Urinary bladder (tissue), 4 donors: Measurements from ENCODE around the gene ARHGEF10L. TPM values are rescaled to one million over a fixed set of nuclear protein-coding genes. Genes with fewer than 3 reads are reported as not detected.

Source experiments
- DNase-seq: peaks from one replicate; pipeline ENCODE4 v3.0.0-alpha.2; 2015; ENCODE audit errors: extremely low spot score
- H3K27ac ChIP-seq: one replicate; pipeline ENCODE4 v1.5.1; 2013; ENCODE audit warnings: low read depth, mild to moderate bottlenecking, moderate library complexity
- H3K36me3 ChIP-seq: one replicate; pipeline ENCODE4 v1.6.1; 2013; ENCODE audit warnings: mild to moderate bottlenecking, moderate library complexity; ENCODE audit not compliant: insufficient read depth
- H3K4me1 ChIP-seq: one replicate; pipeline ENCODE4 v1.6.1; 2013; ENCODE audit warnings: mild to moderate bottlenecking, moderate library complexity; ENCODE audit not compliant: insufficient read depth
- H3K4me3 ChIP-seq: one replicate; pipeline ENCODE4 v1.5.1; 2013; ENCODE audit warnings: low read depth, low read length
- WGBS: extraction: QIAGEN DNeasy Blood & Tissue Kit; methylation state at CpG from one replicate; pipeline ENCODE4 v1.1.7; 2013; 5-methylcytosine and 5-hydroxymethylcytosine counted together
- polyA plus RNA-seq: library from polyadenylated mRNA; stranded (reverse); fragments of 200-250 nt; gene quantifications from one replicate; pipeline ENCODE4 v1.2.3, GENCODE V29; 2013
- total RNA-seq: library from RNA; depleted of rRNA; stranded (reverse); fragments of >200 nt; gene quantifications from one replicate; pipeline ENCODE4 v1.2.3, GENCODE V29; 2014
- donor health status: healthy with polysubstance abuse.
- donor health status: healthy.

Gene ARHGEF10L
- total and polyA plus RNA-seq, 2 donors = 26.5 to 41.4 TPM

DNA sequence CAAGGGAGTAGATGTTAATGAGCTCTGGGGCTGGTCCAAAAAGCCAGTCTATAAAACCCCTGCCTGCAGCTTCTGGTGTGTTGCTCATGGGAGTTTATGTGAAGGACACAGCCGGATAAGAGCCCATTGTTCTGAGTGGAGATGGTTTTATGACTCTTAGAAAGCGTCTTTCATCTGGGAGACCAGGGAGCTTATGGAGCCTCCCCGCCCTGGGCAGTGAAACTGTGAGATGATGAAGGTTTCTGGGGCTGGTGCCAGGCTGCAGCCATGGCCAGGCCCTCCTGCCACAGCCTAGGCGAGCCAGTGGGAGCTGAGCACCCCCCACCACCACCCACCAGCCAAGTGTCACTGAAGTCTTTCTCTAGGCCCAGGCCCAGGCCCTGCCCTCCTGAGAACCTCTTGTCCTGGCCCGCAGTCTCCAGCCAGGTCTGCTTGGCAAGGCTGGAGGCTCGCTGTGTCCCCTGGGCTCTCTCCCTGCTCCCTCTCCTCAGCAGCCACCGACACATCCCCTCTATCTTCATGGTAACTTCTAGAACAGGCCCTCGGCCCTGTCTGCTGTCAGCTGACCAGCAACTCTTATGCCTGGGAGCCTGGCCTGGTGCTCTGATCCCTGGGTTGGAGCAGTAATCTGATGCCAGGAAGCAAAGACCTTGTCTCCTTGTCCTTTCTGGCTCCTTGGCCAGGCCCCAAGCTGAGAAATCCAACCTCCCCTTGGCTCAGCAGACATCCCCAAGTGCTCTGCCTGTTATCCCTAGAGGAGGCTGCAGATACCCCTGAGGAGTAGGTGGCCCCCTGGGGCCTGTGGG is 7.6 kb upstream of the ARHGEF10L start:
- Histone ChIP-seq H3K27ac (peak overlapping the region; percentile 68), H3K4me1 (peaks cover 2% of the 10 kb centered on the region), H3K36me3 (no peaks in the 10 kb centered on the region), H3K4me3 (no peak overlapping the region)
- whole genome bisulfite sequencing = 30% methylated on average over 8 of the region's 8 CpGs
- peak; percentile 81 for DNase-seq

GRCh38 chr1:17533201-17533600 is 6.3 kb upstream of the ARHGEF10L start:
- no peak for DNase-seq
- no peak overlapping the region for H3K4me3 ChIP-seq
- peaks cover 2% of the 10 kb centered on the region for H3K4me1 ChIP-seq
- WGBS = 95% methylated on average over 4 of the region's 4 CpGs
- H3K27ac ChIP-seq = no peak overlapping the region
- H3K36me3 ChIP-seq = no peaks in the 10 kb centered on the region

GRCh38 chr1:17535300-17535936 is 4.1 kb upstream of the ARHGEF10L start:
- Histone ChIP-seq H3K4me1 (peaks cover 3% of the 10 kb centered on the region), H3K4me3 (no peak overlapping the region), H3K27ac (no peak overlapping the region), H3K36me3 (no peaks in the 10 kb centered on the region)
- DNase-seq = no peak
- WGBS = 88% methylated on average over 8 of the region's 8 CpGs

DNA sequence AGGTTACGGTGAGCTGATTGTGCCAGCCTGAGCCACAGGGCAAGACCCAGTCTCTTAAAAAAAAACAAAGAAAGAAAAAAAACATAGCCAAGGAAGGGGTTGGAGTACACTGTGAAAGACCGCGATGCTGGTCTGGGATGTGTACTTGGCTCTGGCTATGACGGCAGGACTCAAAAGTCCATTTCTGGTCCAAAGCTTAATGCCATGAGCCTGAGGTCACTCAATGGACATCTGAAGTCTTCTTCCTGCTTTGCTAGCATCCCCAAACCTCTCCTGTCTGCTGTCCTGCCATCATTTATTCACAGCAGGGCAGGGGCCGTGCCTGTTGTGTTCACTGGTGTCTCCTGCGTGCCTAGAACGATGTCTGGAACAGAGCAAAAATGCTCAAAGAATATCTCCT is 1.5 kb upstream of the ARHGEF10L start:
- H3K4me3 ChIP-seq = no peak overlapping the region
- 49% methylated on average over 7 of the region's 7 CpGs for WGBS
- no peak for DNase-seq
- peak overlapping the region; percentile 64 for H3K27ac ChIP-seq
- peaks cover 3% of the 10 kb centered on the region for H3K4me1 ChIP-seq
- H3K36me3 ChIP-seq = no peaks in the 10 kb centered on the region

DNA sequence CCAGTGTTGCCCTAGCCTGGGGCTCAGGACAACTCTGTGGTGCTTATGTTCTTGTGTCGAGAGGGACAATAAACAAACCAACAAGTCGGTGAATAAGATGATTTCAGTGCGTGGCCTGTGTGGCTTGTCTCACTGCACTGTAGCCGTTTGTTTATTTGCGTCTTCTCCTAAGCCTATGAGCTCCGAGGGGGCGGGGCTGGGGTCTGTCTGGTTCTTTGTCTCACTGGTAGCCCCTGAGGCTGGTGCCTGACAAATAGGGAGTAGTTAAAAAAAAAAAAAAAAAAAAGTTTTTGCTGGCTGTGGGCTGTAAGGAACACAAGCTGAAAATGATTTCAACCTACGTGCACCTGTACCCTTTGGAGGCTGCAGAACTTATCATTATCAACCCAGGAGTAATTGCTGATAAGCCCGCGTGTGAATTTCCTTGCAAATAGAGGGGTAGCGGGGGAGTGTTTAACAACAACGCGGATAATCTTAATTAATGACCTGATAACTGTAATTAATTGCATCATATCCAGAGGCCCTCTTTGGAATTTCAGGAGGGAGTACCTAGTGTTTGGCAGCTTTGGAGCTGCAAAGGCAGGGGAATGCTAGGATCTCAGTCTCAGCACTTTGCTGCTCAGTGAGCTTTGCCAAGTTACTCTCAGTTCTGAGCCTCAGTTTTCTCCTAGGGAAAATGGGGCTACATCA is 925 bp upstream of the ARHGEF10L start:
- WGBS = 37% methylated on average over 13 of the region's 13 CpGs
- peak overlapping the region; percentile 33 for H3K27ac ChIP-seq
- H3K36me3 ChIP-seq = no peaks in the 10 kb centered on the region
- peaks cover 3% of the 10 kb centered on the region for H3K4me1 ChIP-seq
- DNase-seq = no peak
- H3K4me3 ChIP-seq = no peak overlapping the region

- Histone ChIP-seq H3K27ac (peak overlapping the region; percentile 33), H3K4me3 (peak overlapping the region; percentile 71), H3K36me3 (no peaks in the 10 kb centered on the region), H3K4me1 (peaks cover 3% of the 10 kb centered on the region)
- WGBS = 22% methylated on average over 20 of the region's 20 CpGs
- DNase-seq = no peak
These were observed 401 bp upstream of the ARHGEF10L start for GRCh38 chr1:17539118-17539476.

GRCh38 chr1:17540255-17541001 is 930 bp downstream of the ARHGEF10L start:
- Histone ChIP-seq H3K4me3 (peak overlapping the region; percentile 71), H3K27ac (peak overlapping the region; percentile 73), H3K4me1 (peaks cover 3% of the 10 kb centered on the region), H3K36me3 (no peaks in the 10 kb centered on the region)
- 8% methylated on average over 26 of the region's 26 CpGs for WGBS
- DNase-seq = no peak

DNA sequence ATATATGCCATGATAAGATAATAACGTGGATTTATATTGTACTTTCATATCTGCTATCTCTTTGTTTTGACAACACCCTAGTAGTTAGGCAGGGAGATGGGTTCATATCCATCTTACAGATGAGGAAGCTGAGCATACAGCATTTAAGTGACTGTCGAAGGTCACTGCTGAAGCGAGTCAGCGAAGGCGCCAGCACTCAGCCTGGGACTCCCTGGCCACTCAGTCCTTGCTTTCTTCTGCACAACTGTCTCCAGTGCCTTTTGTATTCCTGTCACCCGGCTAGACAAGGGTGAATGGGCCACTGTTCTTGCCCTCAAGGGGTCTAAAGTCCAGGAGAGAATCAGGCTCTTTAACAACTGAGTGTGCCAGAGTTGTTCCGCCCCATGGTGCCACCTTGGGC is 3.1 kb downstream of the ARHGEF10L start:
- WGBS = 81% methylated on average over 7 of the region's 7 CpGs
- peaks cover 3% of the 10 kb centered on the region for H3K4me1 ChIP-seq
- H3K27ac ChIP-seq = no peak overlapping the region
- H3K4me3 ChIP-seq = no peak overlapping the region
- no peak for DNase-seq
- H3K36me3 ChIP-seq = no peaks in the 10 kb centered on the region

GRCh38 chr1:17544776-17545350 is 5.4 kb downstream of the ARHGEF10L start:
- H3K4me3 ChIP-seq = no peak overlapping the region
- H3K36me3 ChIP-seq = no peaks in the 10 kb centered on the region
- no peak for DNase-seq
- 68% methylated on average over 6 of the region's 6 CpGs for WGBS
- no peaks in the 10 kb centered on the region for H3K4me1 ChIP-seq
- H3K27ac ChIP-seq = no peak overlapping the region

DNA sequence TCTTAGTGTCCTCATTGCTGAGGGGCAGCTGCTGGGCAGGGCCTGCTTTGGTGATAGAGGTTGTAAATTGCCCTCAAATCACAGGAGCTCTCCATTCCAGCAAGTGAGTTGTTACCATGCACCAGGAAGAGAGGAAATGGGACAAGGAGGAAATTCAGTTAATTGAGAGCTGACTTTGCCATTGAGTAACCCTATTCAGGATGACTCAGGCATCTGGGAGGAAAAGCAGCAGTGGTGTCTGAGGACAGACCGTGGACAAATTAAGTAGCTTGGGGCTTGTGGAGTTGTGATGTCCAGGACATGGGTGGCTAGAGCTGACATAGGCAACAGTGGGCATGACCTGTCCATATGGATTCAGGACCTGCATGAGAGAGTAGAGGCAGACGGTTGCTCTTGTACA is 5.9 kb downstream of the ARHGEF10L start:
- H3K27ac ChIP-seq = no peak overlapping the region
- H3K4me3 ChIP-seq = no peak overlapping the region
- no peak for DNase-seq
- H3K36me3 ChIP-seq = no peaks in the 10 kb centered on the region
- 58% methylated on average over 2 of the region's 2 CpGs for WGBS
- no peaks in the 10 kb centered on the region for H3K4me1 ChIP-seq

GRCh38 chr1:17546946-17547670 is 7.6 kb downstream of the ARHGEF10L start:
- no peak overlapping the region for H3K27ac ChIP-seq
- no peaks in the 10 kb centered on the region for H3K4me1 ChIP-seq
- H3K4me3 ChIP-seq = no peak overlapping the region
- WGBS = 86% methylated on average over 8 of the region's 8 CpGs
- H3K36me3 ChIP-seq = no peaks in the 10 kb centered on the region
- no peak for DNase-seq

- no peaks in the 10 kb centered on the region for H3K4me1 ChIP-seq
These were observed 9.9 kb downstream of the ARHGEF10L start for GRCh38 chr1:17549384-17549783.

More at GRCh38 chr1:17549384-17549783, 9.9 kb downstream of the ARHGEF10L start:
- 83% methylated on average over 3 of the region's 3 CpGs for WGBS
- Histone ChIP-seq H3K36me3 (no peaks in the 10 kb centered on the region), H3K4me3 (no peak overlapping the region), H3K27ac (no peak overlapping the region)
- DNase-seq = no peak
